Smooth muscle cell (in vitro differentiated cells): ENCODE measurements around the gene PTTG1IP. TPM values are rescaled to one million over a fixed set of nuclear protein-coding genes. Genes with fewer than 3 reads are reported as not detected.

Experiments used
- DNase-seq: peaks from one replicate; lab custom pipeline; 2025; ENCODE audit not compliant: unreplicated experiment; lab: John Stamatoyannopoulos, UW
- H2AFZ ChIP-seq: fragments of 200-600 bp; sonication (generic); 2 replicates; pipeline ENCODE4 v1.6.0; 2016; ENCODE audit warnings: antibody characterized with exemption, low read depth, mild to moderate bottlenecking
- H3F3A ChIP-seq: fragments of 200-600 bp; sonication (generic); 2 replicates; pipeline ENCODE4 v1.6.0; 2017; ENCODE audit warnings: antibody characterized with exemption, low read depth
- H3K27ac ChIP-seq: fragments of 200-600 bp; sonication (generic); 2 replicates; pipeline ENCODE4 v1.5.1; 2016; ENCODE audit warnings: low read depth, mild to moderate bottlenecking
- H3K27me3 ChIP-seq: fragments of 200-600 bp; sonication (generic); 2 replicates; pipeline ENCODE4 v1.6.1; 2016; ENCODE audit warnings: low read depth, mild to moderate bottlenecking
- H3K36me3 ChIP-seq: fragments of 200-600 bp; sonication (generic); 2 replicates; pipeline ENCODE4 v1.5.1; 2016; ENCODE audit warnings: low read depth
- H3K4me1 ChIP-seq: fragments of 200-600 bp; sonication (generic); 2 replicates; pipeline ENCODE4 v1.5.1; 2016; ENCODE audit warnings: low read depth
- H3K4me2 ChIP-seq: fragments of 200-600 bp; sonication (generic); 2 replicates; pipeline ENCODE4 v1.6.0; 2016; ENCODE audit warnings: mild to moderate bottlenecking
- H3K4me3 ChIP-seq: fragments of 200-600 bp; sonication (generic); 2 replicates; pipeline ENCODE4 v1.5.1; 2016; ENCODE audit warnings: mild to moderate bottlenecking
- H3K79me2 ChIP-seq: fragments of 200-600 bp; sonication (generic); 2 replicates; pipeline ENCODE4 v1.6.0; 2016; ENCODE audit warnings: low read depth, mild to moderate bottlenecking
- H3K9ac ChIP-seq: fragments of 200-600 bp; sonication (generic); 2 replicates; pipeline ENCODE4 v1.6.0; 2016; ENCODE audit warnings: low read depth
- H3K9me3 ChIP-seq: fragments of 200-600 bp; sonication (generic); replicated peaks from 2 replicates; pipeline ENCODE4 v1.5.1; 2016; ENCODE audit warnings: low read depth
- H4K20me1 ChIP-seq: fragments of 200-600 bp; sonication (generic); 2 replicates; pipeline ENCODE4 v1.6.0; 2016; ENCODE audit warnings: low read depth
- CTCF ChIP-seq: fragments of 200-600 bp; sonication (generic); IDR thresholded peaks from 2 replicates; pipeline ENCODE4 v1.5.1; 2017; ENCODE audit warnings: borderline replicate concordance, mild to moderate bottlenecking, antibody characterized with exemption; ENCODE audit not compliant: insufficient read depth, poor library complexity, severe bottlenecking
- WGBS: methylation state at CpG from one replicate; pipeline ENCODE4 v1.1.7; 2016; ENCODE audit warnings: low lambda C conversion rate; 5-methylcytosine and 5-hydroxymethylcytosine counted together
- polyA plus RNA-seq: library from polyadenylated mRNA; unstranded; fragments of >200 nt; fragmentation: Nextera tagmentation; extraction: Ambion mirVana; gene quantifications from 2 replicates; pipeline ENCODE4 v1.2.1, GENCODE V29; 2016
- total RNA-seq: library from RNA; depleted of rRNA; stranded (reverse); fragments of >200 nt; gene quantifications from 2 replicates; pipeline ENCODE4 v1.2.3, GENCODE V29; 2014

Gene PTTG1IP
- total and polyA plus RNA-seq, 2 experiments from 2014 or later = 331 to 340 TPM

GRCh38 chr21:44846224-44846484 lies 27.3 kb downstream of the PTTG1IP start:
- peak overlapping the region; percentile 88 for H3K4me2 ChIP-seq
- 69% methylated on average over 1 of the region's 1 CpG for WGBS
- DNase-seq = no peak
- H2AFZ ChIP-seq = no peak overlapping the region
- TF ChIP-seq CTCF = no peak
- H4K20me1 ChIP-seq = peaks cover 28% of the 10 kb centered on the region
- H3K4me1 ChIP-seq = peaks cover 12% of the 10 kb centered on the region
- peak overlapping the region; percentile 43 for H3K4me3 ChIP-seq
- H3K9me3 ChIP-seq = no peaks in the 10 kb centered on the region
- H3K9ac ChIP-seq = peak overlapping the region; percentile 20
- H3F3A ChIP-seq = peaks cover 9% of the 10 kb centered on the region
- no peaks in the 10 kb centered on the region for H3K79me2 ChIP-seq
- H3K27me3 ChIP-seq = no peaks in the 10 kb centered on the region
- H3K27ac ChIP-seq = no peak overlapping the region
- H3K36me3 ChIP-seq = peaks cover 7% of the 10 kb centered on the region

GRCh38 chr21:44845418-44846223 lies 27.9 kb downstream of the PTTG1IP start:
- peaks cover 9% of the 10 kb centered on the region for H3F3A ChIP-seq

GRCh38 chr21:44844256-44844655 lies 29.2 kb downstream of the PTTG1IP start:
- DNase-seq = no peak
- H3F3A ChIP-seq = peaks cover 9% of the 10 kb centered on the region
- WGBS = 76% methylated on average over 16 of the region's 16 CpGs

More at GRCh38 chr21:44845418-44846223, 27.9 kb downstream of the PTTG1IP start:
- 26% methylated on average over 30 of the region's 34 CpGs for WGBS
- Histone ChIP-seq H3K9me3 (no peaks in the 10 kb centered on the region), H4K20me1 (peaks cover 23% of the 10 kb centered on the region), H3K4me1 (peaks cover 12% of the 10 kb centered on the region), H3K36me3 (peaks cover 7% of the 10 kb centered on the region), H3K27me3 (no peaks in the 10 kb centered on the region), H2AFZ (no peak overlapping the region), H3K27ac (no peak overlapping the region), H3K4me2 (peak overlapping the region; percentile 88), H3K4me3 (peak overlapping the region; percentile 43), H3K9ac (peak overlapping the region; percentile 20), H3K79me2 (no peaks in the 10 kb centered on the region)
- DNase-seq = peak; percentile 57
- peak; percentile 23 for TF ChIP-seq CTCF

More at GRCh38 chr21:44844256-44844655, 29.2 kb downstream of the PTTG1IP start:
- Histone ChIP-seq H3K9me3 (no peaks in the 10 kb centered on the region), H2AFZ (no peak overlapping the region), H3K79me2 (no peaks in the 10 kb centered on the region), H4K20me1 (peaks cover 9% of the 10 kb centered on the region), H3K9ac (no peak overlapping the region), H3K4me3 (no peak overlapping the region), H3K27me3 (no peaks in the 10 kb centered on the region), H3K4me1 (peaks cover 12% of the 10 kb centered on the region), H3K4me2 (no peak overlapping the region), H3K27ac (no peak overlapping the region), H3K36me3 (no peaks in the 10 kb centered on the region)
- no peak for TF ChIP-seq CTCF
